ENCODE measurements around the gene MYPN. TPM values are rescaled to one million over a fixed set of nuclear protein-coding genes. Genes with fewer than 3 reads are reported as not detected.

Gene MYPN
- total RNA-seq, 2 donors from 2014 or later: 0.07 to 0.27 TPM

GRCh38 chr10:68108051-68108450, 1.2 kb upstream of the MYPN start:
- H3K36me3 ChIP-seq: no peaks in the 10 kb centered on the region
- H3K9ac ChIP-seq (ENCODE audit: low read depth in 2 of 2, low read length in 2 of 2): no peak overlapping the region
- intact Hi-C loops (cut with DNase I): no loop called here
- no peak overlapping the region for H3K27ac ChIP-seq
- no peaks in the 10 kb centered on the region for H3K9me3 ChIP-seq
- no peak for TF ChIP-seq CTCF (IDR thresholded peaks at IDR 0.05)
- H3K4me3 ChIP-seq: no peak overlapping the region
- H3K4me1 ChIP-seq: no peaks in the 10 kb centered on the region
- no peaks in the 10 kb centered on the region for H3K27me3 ChIP-seq
- DNase-seq: no peak

GRCh38 chr10:68108653-68109052, 635 bp upstream of the MYPN start:
- Histone ChIP-seq H3K9ac (ENCODE audit: low read depth in 2 of 2, low read length in 2 of 2) (no peak overlapping the region), H3K27ac (no peak overlapping the region), H3K27me3 (no peaks in the 10 kb centered on the region), H3K9me3 (no peaks in the 10 kb centered on the region), H3K4me3 (no peak overlapping the region), H3K36me3 (no peaks in the 10 kb centered on the region), H3K4me1 (no peaks in the 10 kb centered on the region)
- intact Hi-C loops (cut with DNase I): no loop called here
- DNase-seq: no peak
- no peak for TF ChIP-seq CTCF (IDR thresholded peaks at IDR 0.05)

- no peaks in the 10 kb centered on the region for H3K27me3 ChIP-seq
- no peak overlapping the region for H3K27ac ChIP-seq
- no peaks in the 10 kb centered on the region for H3K36me3 ChIP-seq
- H3K4me1 ChIP-seq: no peaks in the 10 kb centered on the region
- H3K9ac ChIP-seq (ENCODE audit: low read depth in 2 of 2, low read length in 2 of 2): no peak overlapping the region
- H3K9me3 ChIP-seq: no peaks in the 10 kb centered on the region
- DNase-seq: no peak
- no peak overlapping the region for H3K4me3 ChIP-seq
- no peak for TF ChIP-seq CTCF (IDR thresholded peaks at IDR 0.05)
- intact Hi-C loops (cut with DNase I): no loop called here
These were observed 739 bp downstream of the MYPN start for GRCh38 chr10:68110027-68110426.

- intact Hi-C loops (cut with DNase I): no loop called here
- Histone ChIP-seq H3K27ac (no peak overlapping the region), H3K9ac (ENCODE audit: low read depth in 2 of 2, low read length in 2 of 2) (no peak overlapping the region), H3K9me3 (no peaks in the 10 kb centered on the region), H3K36me3 (no peaks in the 10 kb centered on the region), H3K4me1 (no peaks in the 10 kb centered on the region), H3K4me3 (no peak overlapping the region), H3K27me3 (no peaks in the 10 kb centered on the region)
- TF ChIP-seq CTCF (IDR thresholded peaks at IDR 0.05): no peak
- no peak for DNase-seq
These were observed 2.3 kb downstream of the MYPN start for GRCh38 chr10:68111584-68111983.

GRCh38 chr10:68112837-68113236, 3.5 kb downstream of the MYPN start:
- Histone ChIP-seq H3K4me3 (no peak overlapping the region), H3K27ac (no peak overlapping the region), H3K9ac (ENCODE audit: low read depth in 2 of 2, low read length in 2 of 2) (no peak overlapping the region), H3K9me3 (no peaks in the 10 kb centered on the region), H3K27me3 (no peaks in the 10 kb centered on the region), H3K4me1 (no peaks in the 10 kb centered on the region), H3K36me3 (no peaks in the 10 kb centered on the region)
- DNase-seq: no peak
- intact Hi-C loops (cut with DNase I): no loop called here
- no peak for TF ChIP-seq CTCF (IDR thresholded peaks at IDR 0.05)

GRCh38 chr10:68118657-68119056, 9.4 kb downstream of the MYPN start:
- Histone ChIP-seq H3K36me3 (no peaks in the 10 kb centered on the region), H3K9me3 (no peaks in the 10 kb centered on the region), H3K4me1 (no peaks in the 10 kb centered on the region), H3K27ac (no peak overlapping the region), H3K9ac (ENCODE audit: low read depth in 2 of 2, low read length in 2 of 2) (no peak overlapping the region), H3K27me3 (no peaks in the 10 kb centered on the region), H3K4me3 (no peak overlapping the region)
- intact Hi-C loops (cut with DNase I): no loop called here
- no peak for TF ChIP-seq CTCF (IDR thresholded peaks at IDR 0.05)
- no peak for DNase-seq

All from colonic mucosa (tissue), 4 donors.